ENCODE results near the gene SH3PXD2A.
"Not testable (repeated sequence)": the region's sequence is repeated elsewhere in the genome, so short reads cannot be mapped to it uniquely, and the experiment has no call there.

Gene SH3PXD2A

GRCh38 chr10:103666087-103666761 is 189.2 kb downstream of the SH3PXD2A start:
- DNase-seq (ENCODE audit: low spot score): peak; percentile 35

DNA sequence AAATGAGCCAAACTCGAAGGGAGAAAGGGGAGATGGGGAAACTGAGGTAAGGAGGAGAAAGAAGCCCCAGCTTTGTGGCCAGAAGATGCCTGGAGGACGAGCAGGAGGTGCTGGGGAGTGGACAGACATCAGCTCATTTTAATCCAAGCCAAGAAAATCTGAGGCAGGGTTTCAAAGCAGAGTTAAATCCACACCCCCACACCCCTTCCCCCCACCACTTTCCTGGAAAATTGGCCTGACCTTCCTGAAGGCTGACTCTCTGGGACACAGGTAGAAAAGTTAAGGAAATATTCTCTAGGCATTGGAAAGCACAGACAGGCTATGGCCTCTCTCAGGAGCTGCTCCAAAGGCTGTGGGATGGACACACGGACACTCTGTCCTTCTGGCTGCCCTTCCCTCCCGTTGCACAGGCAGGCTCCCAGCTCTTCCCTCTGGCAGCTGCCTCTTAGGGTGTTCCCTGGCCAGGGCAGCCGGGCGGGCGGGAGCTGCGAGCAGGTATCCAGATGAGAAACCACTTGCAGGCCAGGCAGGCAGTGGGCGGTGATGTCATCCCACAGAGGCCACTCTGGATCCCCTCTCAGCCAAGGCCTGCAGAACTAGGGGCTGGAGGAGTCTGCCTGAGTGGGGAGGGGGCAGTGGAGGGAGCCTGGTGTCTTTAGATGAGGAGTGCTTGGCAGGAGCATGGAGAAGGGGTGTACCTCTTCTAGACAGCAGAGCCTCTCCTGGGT is 190.1 kb downstream of the SH3PXD2A start:
- DNase-seq (ENCODE audit: low spot score): no peak

DNA sequence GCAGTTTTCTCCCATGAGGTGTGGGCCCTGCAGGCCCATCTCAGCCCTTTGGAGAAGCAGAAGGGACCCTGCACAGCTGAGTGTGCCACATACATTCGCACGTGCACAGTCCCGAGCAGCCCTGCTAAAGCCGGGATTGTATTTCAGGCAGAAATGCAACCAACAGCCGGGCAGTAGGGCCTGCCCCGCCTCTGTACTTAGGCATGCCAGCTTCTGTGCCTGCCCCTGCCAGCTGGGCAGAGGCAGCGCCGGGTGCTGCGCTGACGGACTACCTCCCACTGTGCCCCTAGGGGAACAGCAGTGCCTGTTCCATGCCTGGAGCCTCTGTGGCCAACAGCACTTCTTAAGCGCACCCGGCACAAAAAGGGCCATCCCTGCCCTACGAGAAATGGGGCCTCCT is 191.6 kb downstream of the SH3PXD2A start:
- no peak for DNase-seq (ENCODE audit: low spot score)

GRCh38 chr10:103663236-103663635 is 192.1 kb downstream of the SH3PXD2A start:
- no peak for DNase-seq (ENCODE audit: low spot score)

GRCh38 chr10:103662704-103663103 is 192.7 kb downstream of the SH3PXD2A start:
- DNase-seq (ENCODE audit: low spot score): not testable (repeated sequence)

GRCh38 chr10:103661198-103661950 is 194.0 kb downstream of the SH3PXD2A start:
- peak; percentile 70 for DNase-seq (ENCODE audit: low spot score)

GRCh38 chr10:103660364-103661197 is 194.8 kb downstream of the SH3PXD2A start:
- DNase-seq (ENCODE audit: low spot score): peak; percentile 50

DNA sequence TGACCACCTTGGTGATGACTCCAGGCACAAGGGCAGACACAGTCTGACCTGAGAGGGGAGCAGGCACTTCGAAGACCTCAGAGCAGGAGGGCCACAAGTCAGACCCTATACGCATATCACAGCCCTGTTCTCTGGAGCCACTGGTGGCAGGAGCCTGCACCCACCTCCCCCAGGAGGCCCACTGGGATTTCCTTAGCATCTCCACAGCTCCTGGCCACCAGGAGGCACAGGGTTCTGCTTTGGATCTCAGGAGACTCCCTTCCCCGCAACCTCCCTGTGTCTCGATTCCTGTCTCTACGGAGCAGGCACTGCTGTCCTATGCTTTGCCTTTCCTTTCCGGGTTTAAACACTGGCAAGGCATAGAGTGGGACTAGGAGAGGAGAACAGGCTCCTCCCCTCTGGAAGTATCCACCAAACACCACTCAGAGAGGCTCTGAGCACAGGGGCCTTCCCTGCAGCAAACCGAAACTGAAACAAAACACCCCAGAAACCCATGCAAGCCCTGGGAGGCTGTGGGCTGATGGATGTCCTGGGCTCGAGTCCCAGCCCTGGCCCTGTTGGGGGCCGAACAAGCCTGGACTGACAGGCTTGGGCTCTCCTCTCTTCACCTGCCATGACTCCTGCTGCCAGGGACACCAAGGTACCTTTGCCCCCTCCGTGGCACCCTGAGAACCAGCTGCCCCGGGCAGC is 195.6 kb downstream of the SH3PXD2A start:
- peak; percentile 94 for DNase-seq (ENCODE audit: low spot score)

DNA sequence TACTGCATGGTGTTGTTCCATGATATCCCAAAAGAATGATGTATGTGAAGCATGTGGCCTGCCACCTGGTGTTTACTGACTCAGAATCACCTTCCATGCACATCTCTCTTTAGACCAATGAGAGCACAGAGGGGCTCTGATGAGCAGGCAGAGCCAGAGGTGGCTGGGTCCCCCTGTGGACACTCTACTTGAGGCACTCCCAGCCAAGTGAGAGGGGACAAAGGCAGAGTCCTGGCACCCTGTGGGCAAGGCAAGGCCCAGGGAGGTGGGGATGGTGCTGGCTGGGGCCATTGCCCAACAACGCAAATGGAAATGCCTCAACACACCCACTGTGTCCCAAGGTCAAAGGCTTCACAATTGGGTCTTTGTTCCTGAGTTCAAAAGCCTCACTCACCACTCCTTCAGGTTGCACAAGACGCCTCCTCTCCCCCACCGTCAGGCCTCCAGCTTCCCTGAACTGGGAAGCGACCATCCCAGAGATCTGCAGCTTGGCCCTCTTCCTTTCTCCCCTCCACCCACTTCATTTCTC is 197.3 kb downstream of the SH3PXD2A start:
- DNase-seq (ENCODE audit: low spot score): no peak

- peak; percentile 2 for DNase-seq (ENCODE audit: low spot score)
These were observed 198.2 kb downstream of the SH3PXD2A start for GRCh38 chr10:103657061-103657591.

GRCh38 chr10:103654925-103655324 is 200.5 kb downstream of the SH3PXD2A start:
- DNase-seq (ENCODE audit: low spot score): no peak

DNA sequence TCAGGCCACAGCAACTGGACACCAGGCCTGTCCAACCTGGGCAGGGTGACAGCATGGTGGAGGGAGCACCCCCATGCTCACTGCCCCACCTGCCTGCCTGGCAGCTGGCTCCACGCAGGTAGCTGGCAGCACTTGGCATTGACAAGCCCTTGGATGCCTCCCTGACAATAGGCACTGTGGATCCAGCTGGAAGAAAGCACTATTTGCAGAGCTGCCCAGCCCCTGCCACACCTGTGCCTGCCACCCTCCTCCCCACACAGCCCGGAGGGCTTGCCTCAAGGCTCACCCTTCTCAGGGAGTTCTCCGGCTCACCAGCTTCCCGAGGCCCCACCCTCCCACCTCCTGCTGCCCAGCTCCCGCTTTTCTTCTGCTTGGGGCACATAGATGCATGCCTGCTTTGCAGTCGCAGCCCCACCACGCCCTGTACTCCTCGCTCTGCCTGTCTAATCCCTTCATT is 201.8 kb downstream of the SH3PXD2A start:
- no peak for DNase-seq (ENCODE audit: low spot score)

- no peak for DNase-seq (ENCODE audit: low spot score)
These were observed 202.6 kb downstream of the SH3PXD2A start for GRCh38 chr10:103652599-103653281.

GRCh38 chr10:103651783-103652476 is 203.4 kb downstream of the SH3PXD2A start:
- DNase-seq (ENCODE audit: low spot score): no peak

- no peak for DNase-seq (ENCODE audit: low spot score)
These were observed 204.0 kb downstream of the SH3PXD2A start for GRCh38 chr10:103651333-103651732.

DNA sequence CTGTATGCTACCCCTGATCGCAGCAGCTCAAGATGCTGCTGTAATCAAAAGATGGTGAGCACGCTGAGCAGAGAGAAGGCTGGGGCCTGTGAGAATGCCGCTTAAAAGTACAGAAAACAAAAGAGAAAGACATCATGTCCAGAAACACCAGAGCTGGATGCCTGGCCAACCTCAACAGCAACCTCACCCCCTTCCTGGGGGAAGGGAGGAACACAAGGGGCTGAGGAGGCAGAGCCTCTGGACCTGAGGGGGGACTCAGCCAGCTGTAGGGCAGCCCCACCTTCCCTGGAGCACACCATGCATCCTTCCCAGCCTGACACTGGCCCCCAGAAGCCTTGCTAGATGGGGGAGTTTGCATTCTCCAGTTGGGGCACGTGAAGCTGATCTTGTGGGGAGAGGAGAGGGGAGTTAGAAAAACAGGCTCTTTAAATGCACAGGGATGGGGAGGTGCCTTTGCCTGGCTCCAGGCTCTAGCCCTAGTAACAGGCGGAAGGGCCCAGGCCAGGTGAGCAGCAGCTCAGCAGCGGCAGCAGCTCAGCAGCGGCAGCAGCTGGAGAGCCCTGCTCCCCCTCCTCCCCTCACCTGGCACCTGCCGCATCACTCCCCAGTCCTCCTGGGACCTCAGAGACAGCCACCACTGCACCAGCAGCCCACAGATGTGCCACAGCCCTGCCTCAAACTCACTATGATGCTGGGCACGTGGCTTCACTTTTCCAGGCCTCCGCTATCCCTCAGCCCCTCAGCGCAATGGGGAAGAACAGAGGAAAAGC is 205.5 kb downstream of the SH3PXD2A start:
- DNase-seq (ENCODE audit: low spot score): no peak

- no peak for DNase-seq (ENCODE audit: low spot score)
These were observed 206.5 kb downstream of the SH3PXD2A start for GRCh38 chr10:103648636-103649532.

DNA sequence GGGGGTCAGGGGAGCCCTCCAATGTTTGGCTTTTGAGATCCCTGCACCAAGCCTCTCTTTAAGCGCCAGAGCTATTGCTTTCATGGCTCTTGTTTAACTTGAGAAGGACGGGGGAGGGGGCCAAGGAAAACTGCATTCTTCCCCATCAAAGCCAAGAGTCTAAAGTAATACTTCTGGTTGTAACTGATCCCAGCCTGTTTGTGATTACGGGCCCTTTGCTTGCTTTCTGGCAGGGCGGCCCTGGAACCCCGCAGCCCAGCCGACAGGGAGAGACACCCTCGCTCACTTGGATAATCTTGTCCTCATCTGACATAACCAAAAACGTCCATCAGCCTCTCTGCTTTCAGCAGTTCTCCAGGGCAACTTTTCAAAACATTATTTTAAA is 207.1 kb downstream of the SH3PXD2A start:
- DNase-seq (ENCODE audit: low spot score): no peak
